ENCODE results near the gene SPDEF. TPM values are rescaled to one million over a fixed set of nuclear protein-coding genes. Genes with fewer than 3 reads are reported as not detected.
A peak's percentile ranks its signal among the peaks of the same experiment; 100 is the strongest.

SPDEF gene
- total RNA-seq, 1 donor from 2014 or later: not detected

GRCh38 chr6:34574647-34575293 lies 18.6 kb upstream of the SPDEF start:
- TF ChIP-seq CTCF (IDR thresholded peaks at IDR 0.05; ENCODE audit: partially characterized antibody, unreplicated experiment): no peak
- Mint-ChIP-seq H3K36me3 (ENCODE audit: unreplicated experiment) (no peaks in the 10 kb centered on the region), H3K27me3 (ENCODE audit: unreplicated experiment) (peaks cover 5% of the 10 kb centered on the region), H3K27ac (ENCODE audit: unreplicated experiment) (no peak overlapping the region), H3K4me1 (ENCODE audit: low read depth, unreplicated experiment) (no peaks in the 10 kb centered on the region), H3K9me3 (ENCODE audit: unreplicated experiment) (peaks cover 9% of the 10 kb centered on the region), H3K4me3 (ENCODE audit: unreplicated experiment) (no peak overlapping the region)
- no peak for DNase-seq

GRCh38 chr6:34573567-34574183 lies 17.5 kb upstream of the SPDEF start:
- no peak overlapping the region for H3K4me3 Mint-ChIP-seq (ENCODE audit: unreplicated experiment)
- peaks cover 9% of the 10 kb centered on the region for H3K9me3 Mint-ChIP-seq (ENCODE audit: unreplicated experiment)
- H3K27me3 Mint-ChIP-seq (ENCODE audit: unreplicated experiment): peaks cover 8% of the 10 kb centered on the region
- DNase-seq: no peak
- H3K27ac Mint-ChIP-seq (ENCODE audit: unreplicated experiment): no peak overlapping the region
- H3K4me1 Mint-ChIP-seq (ENCODE audit: low read depth, unreplicated experiment): no peaks in the 10 kb centered on the region
- no peak for TF ChIP-seq CTCF (IDR thresholded peaks at IDR 0.05; ENCODE audit: partially characterized antibody, unreplicated experiment)
- no peaks in the 10 kb centered on the region for H3K36me3 Mint-ChIP-seq (ENCODE audit: unreplicated experiment)

- peaks cover 9% of the 10 kb centered on the region for H3K9me3 Mint-ChIP-seq (ENCODE audit: unreplicated experiment)
- H3K4me1 Mint-ChIP-seq (ENCODE audit: low read depth, unreplicated experiment): no peaks in the 10 kb centered on the region
- DNase-seq: no peak
- H3K4me3 Mint-ChIP-seq (ENCODE audit: unreplicated experiment): no peak overlapping the region
- H3K36me3 Mint-ChIP-seq (ENCODE audit: unreplicated experiment): no peaks in the 10 kb centered on the region
- H3K27ac Mint-ChIP-seq (ENCODE audit: unreplicated experiment): no peak overlapping the region
- no peak for TF ChIP-seq CTCF (IDR thresholded peaks at IDR 0.05; ENCODE audit: partially characterized antibody, unreplicated experiment)
- H3K27me3 Mint-ChIP-seq (ENCODE audit: unreplicated experiment): peaks cover 10% of the 10 kb centered on the region
Measured at GRCh38 chr6:34572585-34572984, 16.5 kb upstream of the SPDEF start.

- Mint-ChIP-seq H3K36me3 (ENCODE audit: unreplicated experiment) (no peaks in the 10 kb centered on the region), H3K27ac (ENCODE audit: unreplicated experiment) (peak overlapping the region; percentile 31), H3K4me3 (ENCODE audit: unreplicated experiment) (no peak overlapping the region), H3K27me3 (ENCODE audit: unreplicated experiment) (peaks cover 10% of the 10 kb centered on the region), H3K4me1 (ENCODE audit: low read depth, unreplicated experiment) (peaks cover 1% of the 10 kb centered on the region), H3K9me3 (ENCODE audit: unreplicated experiment) (peaks cover 7% of the 10 kb centered on the region)
- TF ChIP-seq CTCF (IDR thresholded peaks at IDR 0.05; ENCODE audit: partially characterized antibody, unreplicated experiment): no peak
- no peak for DNase-seq
Measured at GRCh38 chr6:34572021-34572420, 15.9 kb upstream of the SPDEF start.

GRCh38 chr6:34571388-34571787 lies 15.3 kb upstream of the SPDEF start:
- DNase-seq: no peak
- H3K9me3 Mint-ChIP-seq (ENCODE audit: unreplicated experiment): peaks cover 6% of the 10 kb centered on the region
- H3K36me3 Mint-ChIP-seq (ENCODE audit: unreplicated experiment): no peaks in the 10 kb centered on the region
- H3K4me1 Mint-ChIP-seq (ENCODE audit: low read depth, unreplicated experiment): peaks cover 4% of the 10 kb centered on the region
- no peak overlapping the region for H3K27ac Mint-ChIP-seq (ENCODE audit: unreplicated experiment)
- H3K4me3 Mint-ChIP-seq (ENCODE audit: unreplicated experiment): no peak overlapping the region
- no peak for TF ChIP-seq CTCF (IDR thresholded peaks at IDR 0.05; ENCODE audit: partially characterized antibody, unreplicated experiment)
- H3K27me3 Mint-ChIP-seq (ENCODE audit: unreplicated experiment): peaks cover 10% of the 10 kb centered on the region
